Panc1 (cell line): ENCODE results near the gene DAB2. TPM values are rescaled to one million over a fixed set of nuclear protein-coding genes. Genes with fewer than 3 reads are reported as not detected.

ENCODE experiments used
- ATAC-seq: fragments of 200-7000 bp; cut with Tn5 transposase; 2 replicates; pipeline ENCODE4 v1.9.1; 2020; ENCODE audit warnings: mild to moderate bottlenecking, moderate library complexity
- BruUV-seq: library from RNA; stranded (reverse); fragments of 400-500 nt; replicated peaks from 2 replicates; lab custom pipeline; 2021; lab: Mats Ljungman, UMichigan
- CTCF ChIA-PET: fragments of 300-600 bp; sonication (Branson Sonifier 250); formaldehyde crosslinking; loops from one replicate; lab custom pipeline; 2022; ENCODE audit warnings: antibody characterized with exemption; lab: Charles Lee
- POLR2A ChIA-PET: fragments of 300-600 bp; sonication (Branson Sonifier 250); formaldehyde crosslinking; loops from one replicate; lab custom pipeline; 2022; ENCODE audit warnings: antibody characterized with exemption; lab: Charles Lee
- DNase-seq: peaks from one replicate; pipeline ENCODE4 v3.0.0-alpha.2; 2010; ENCODE audit warnings: low read depth, low spot score
- H3K27ac ChIP-seq: 2 replicates; pipeline ENCODE4 v1.5.1; 2011; ENCODE audit warnings: mild to moderate bottlenecking, low read length, inconsistent platforms
- H3K27me3 ChIP-seq: fragments of 200-500 bp; sonication (Bioruptor generic); 2 replicates; pipeline ENCODE4 v1.6.0; 2014; ENCODE audit warnings: low read length, inconsistent platforms; ENCODE audit not compliant: control insufficient read depth, insufficient read depth
- H3K36me3 ChIP-seq: fragments of 200-500 bp; sonication (Bioruptor generic); 2 replicates; pipeline ENCODE4 v1.5.1; 2014; ENCODE audit warnings: inconsistent platforms, mild to moderate bottlenecking, low read length, moderate library complexity; ENCODE audit not compliant: control insufficient read depth, insufficient read depth
- H3K4me1 ChIP-seq: 2 replicates; pipeline ENCODE4 v1.5.1; 2011; ENCODE audit warnings: inconsistent platforms, mild to moderate bottlenecking, low read length, moderate library complexity; ENCODE audit not compliant: control insufficient read depth, insufficient read depth
- H3K4me3 ChIP-seq, 2 experiments: 2 replicates each; pipeline ENCODE4 v1.5.1; 2011 to 2012; ENCODE audit warnings: low read depth in 2 of 2, low read length in 2 of 2, mild to moderate bottlenecking in 2 of 2, inconsistent platforms in 1 of 2, moderate library complexity in 1 of 2
- H3K9me3 ChIP-seq: fragments of 200-500 bp; sonication (Bioruptor generic); 2 replicates; pipeline ENCODE4 v1.5.1; 2014; ENCODE audit warnings: low read depth, mild to moderate bottlenecking, inconsistent platforms, low read length, moderate library complexity; ENCODE audit not compliant: control insufficient read depth, insufficient read depth
- CTCF ChIP-seq: fragments of 450-650 bp; IDR thresholded peaks from 2 replicates; pipeline ENCODE4 v1.5.1; 2017; ENCODE audit warnings: mild to moderate bottlenecking
- POLR2AphosphoS5 ChIP-seq: IDR thresholded peaks from 2 replicates; pipeline ENCODE4 v1.6.1; 2012; ENCODE audit warnings: mild to moderate bottlenecking, low read depth, low read length, moderate library complexity
- SIN3A ChIP-seq: IDR thresholded peaks from 2 replicates; pipeline ENCODE4 v1.6.1; 2012; ENCODE audit warnings: low read depth, mild to moderate bottlenecking, low read length, moderate library complexity, borderline replicate concordance; ENCODE audit not compliant: insufficient read depth
- TCF7L2 ChIP-seq: IDR thresholded peaks from 2 replicates; pipeline ENCODE4 v1.6.1; 2011; ENCODE audit warnings: mild to moderate bottlenecking, low read depth, low read length, inconsistent platforms
- in situ Hi-C: cut with HindIII; loops from 2 replicates; pipeline ENCODE4 v1.10.0; 2016; ENCODE audit warnings: low sequenced_read_pairs, low pct_unique_long_range_greater_than_20kb
- intact Hi-C: fragments of 100-400 bp; cut with micrococcal nuclease; formaldehyde crosslinking; loops from one replicate; pipeline ENCODE4 v1.10.0; 2022; ENCODE audit not compliant: unreplicated experiment
- total RNA-seq: library from RNA; stranded (reverse); gene quantifications from one replicate; pipeline ENCODE4 v1.2.1, GENCODE V29; 2021; ENCODE audit not compliant: unreplicated experiment
- TF ChIP-seq, protein P1 (sequence below), 2 experiments: IDR thresholded peaks; 2 replicates each; pipeline ENCODE4 v1.6.1; 2011 to 2012; ENCODE audit warnings: low read depth in 2 of 2, control low read depth in 1 of 2, low read length in 1 of 2, mild to moderate bottlenecking in 1 of 2, moderate library complexity in 1 of 2; ENCODE audit not compliant: insufficient read depth in 1 of 2

DAB2 gene
- total RNA-seq, 1 experiment from 2014 or later: 1.7 TPM

GRCh38 chr5:39451276-39451941 lies 26.6 kb upstream of the DAB2 start:
- no peak for DNase-seq
- H3K4me3 ChIP-seq: no peak overlapping the region
- no peaks in the 10 kb centered on the region for H3K4me1 ChIP-seq
- H3K27ac ChIP-seq: no peak overlapping the region
- TF ChIP-seq SIN3A (no peak), CTCF (no peak), POLR2AphosphoS5 (no peak), TCF7L2 (no peak)
- TF ChIP-seq, protein P1, sequence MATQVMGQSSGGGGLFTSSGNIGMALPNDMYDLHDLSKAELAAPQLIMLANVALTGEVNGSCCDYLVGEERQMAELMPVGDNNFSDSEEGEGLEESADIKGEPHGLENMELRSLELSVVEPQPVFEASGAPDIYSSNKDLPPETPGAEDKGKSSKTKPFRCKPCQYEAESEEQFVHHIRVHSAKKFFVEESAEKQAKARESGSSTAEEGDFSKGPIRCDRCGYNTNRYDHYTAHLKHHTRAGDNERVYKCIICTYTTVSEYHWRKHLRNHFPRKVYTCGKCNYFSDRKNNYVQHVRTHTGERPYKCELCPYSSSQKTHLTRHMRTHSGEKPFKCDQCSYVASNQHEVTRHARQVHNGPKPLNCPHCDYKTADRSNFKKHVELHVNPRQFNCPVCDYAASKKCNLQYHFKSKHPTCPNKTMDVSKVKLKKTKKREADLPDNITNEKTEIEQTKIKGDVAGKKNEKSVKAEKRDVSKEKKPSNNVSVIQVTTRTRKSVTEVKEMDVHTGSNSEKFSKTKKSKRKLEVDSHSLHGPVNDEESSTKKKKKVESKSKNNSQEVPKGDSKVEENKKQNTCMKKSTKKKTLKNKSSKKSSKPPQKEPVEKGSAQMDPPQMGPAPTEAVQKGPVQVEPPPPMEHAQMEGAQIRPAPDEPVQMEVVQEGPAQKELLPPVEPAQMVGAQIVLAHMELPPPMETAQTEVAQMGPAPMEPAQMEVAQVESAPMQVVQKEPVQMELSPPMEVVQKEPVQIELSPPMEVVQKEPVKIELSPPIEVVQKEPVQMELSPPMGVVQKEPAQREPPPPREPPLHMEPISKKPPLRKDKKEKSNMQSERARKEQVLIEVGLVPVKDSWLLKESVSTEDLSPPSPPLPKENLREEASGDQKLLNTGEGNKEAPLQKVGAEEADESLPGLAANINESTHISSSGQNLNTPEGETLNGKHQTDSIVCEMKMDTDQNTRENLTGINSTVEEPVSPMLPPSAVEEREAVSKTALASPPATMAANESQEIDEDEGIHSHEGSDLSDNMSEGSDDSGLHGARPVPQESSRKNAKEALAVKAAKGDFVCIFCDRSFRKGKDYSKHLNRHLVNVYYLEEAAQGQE (IDR thresholded peaks at IDR 0.05; ENCODE audit: insufficient read depth in 1 of 2, low read depth in 2 of 2, low read length in 1 of 2): no peak
- H3K27me3 ChIP-seq: peaks cover 5% of the 10 kb centered on the region; the same call in 1 of the 2 replicates
- in situ Hi-C loops: no loop called here
- H3K9me3 ChIP-seq: no peaks in the 10 kb centered on the region
- BruUV-seq: no TSS peak
- intact Hi-C loops: no loop called here
- CTCF ChIA-PET: no interaction called here
- H3K36me3 ChIP-seq: no peaks in the 10 kb centered on the region
- POLR2A ChIA-PET: no interaction called here
- ATAC-seq: no peak

- Histone ChIP-seq H3K27ac (no peak overlapping the region), H3K27me3 (peaks cover 4% of the 10 kb centered on the region; the same call in 1 of the 2 replicates), H3K9me3 (no peaks in the 10 kb centered on the region), H3K36me3 (no peaks in the 10 kb centered on the region), H3K4me3 (no peak overlapping the region), H3K4me1 (no peaks in the 10 kb centered on the region)
- POLR2A ChIA-PET: no interaction called here
- CTCF ChIA-PET: no interaction called here
- no TSS peak for BruUV-seq
- TF ChIP-seq SIN3A (no peak), POLR2AphosphoS5 (no peak), CTCF (no peak), TCF7L2 (no peak)
- TF ChIP-seq, protein P1 (IDR thresholded peaks at IDR 0.05; ENCODE audit: insufficient read depth in 1 of 2, low read depth in 2 of 2, low read length in 1 of 2): no peak
- in situ Hi-C loops (no loop called here), intact Hi-C loops (no loop called here)
- DNase-seq (no peak), ATAC-seq (no peak)
Measured at GRCh38 chr5:39450487-39450886, 25.7 kb upstream of the DAB2 start.
